HFFc6 (cell line): ENCODE measurements around the gene ZNF865. TPM values are rescaled to one million over a fixed set of nuclear protein-coding genes. Genes with fewer than 3 reads are reported as not detected.

Experiments
- DNase-seq: peaks from one replicate; pipeline ENCODE4 v3.0.0-alpha.2; 2018
- H3K27ac Mint-ChIP-seq: 2 replicates; pipeline ENCODE4 v1.8.0; 2020; ENCODE audit warnings: mild to moderate bottlenecking, mixed read lengths
- H3K27me3 Mint-ChIP-seq: 2 replicates; pipeline ENCODE4 v1.8.0; 2021; ENCODE audit warnings: mild to moderate bottlenecking, moderate library complexity, mixed read lengths; ENCODE audit not compliant: insufficient read depth
- H3K36me3 Mint-ChIP-seq: 2 replicates; pipeline ENCODE4 v1.8.0; 2021; ENCODE audit warnings: low read depth, mixed read lengths
- H3K4me1 Mint-ChIP-seq: 2 replicates; pipeline ENCODE4 v1.8.0; 2020; ENCODE audit warnings: low read depth, mixed read lengths
- H3K4me3 Mint-ChIP-seq: 2 replicates; pipeline ENCODE4 v1.8.0; 2020; ENCODE audit warnings: mild to moderate bottlenecking, moderate library complexity, mixed read lengths
- H3K9me3 Mint-ChIP-seq: 2 replicates; pipeline ENCODE4 v1.8.0; 2020; ENCODE audit warnings: mild to moderate bottlenecking, mixed read lengths
- total RNA-seq, 6 experiments: library from RNA; stranded (reverse); fragmentation: NEBNext Ultra II Directional; extraction: Animal tissue kit (Norgen Biotek cat#: 25700); gene quantifications; 2 replicates in 1 of 6; 3 replicates in 5 of 6; pipeline ENCODE4 v1.2.3, GENCODE V29; 2021
- TF ChIP-seq, protein P1 (sequence below): fragments of 200-600 bp; sonication (generic); IDR thresholded peaks from 2 replicates; pipeline ENCODE4 v1.5.0; 2021; ENCODE audit warnings: antibody characterized with exemption, mild to moderate bottlenecking

Gene ZNF865
- total RNA-seq, 6 experiments from 2014 or later = 13.3 to 14.1 (median 13.8) TPM

DNA sequence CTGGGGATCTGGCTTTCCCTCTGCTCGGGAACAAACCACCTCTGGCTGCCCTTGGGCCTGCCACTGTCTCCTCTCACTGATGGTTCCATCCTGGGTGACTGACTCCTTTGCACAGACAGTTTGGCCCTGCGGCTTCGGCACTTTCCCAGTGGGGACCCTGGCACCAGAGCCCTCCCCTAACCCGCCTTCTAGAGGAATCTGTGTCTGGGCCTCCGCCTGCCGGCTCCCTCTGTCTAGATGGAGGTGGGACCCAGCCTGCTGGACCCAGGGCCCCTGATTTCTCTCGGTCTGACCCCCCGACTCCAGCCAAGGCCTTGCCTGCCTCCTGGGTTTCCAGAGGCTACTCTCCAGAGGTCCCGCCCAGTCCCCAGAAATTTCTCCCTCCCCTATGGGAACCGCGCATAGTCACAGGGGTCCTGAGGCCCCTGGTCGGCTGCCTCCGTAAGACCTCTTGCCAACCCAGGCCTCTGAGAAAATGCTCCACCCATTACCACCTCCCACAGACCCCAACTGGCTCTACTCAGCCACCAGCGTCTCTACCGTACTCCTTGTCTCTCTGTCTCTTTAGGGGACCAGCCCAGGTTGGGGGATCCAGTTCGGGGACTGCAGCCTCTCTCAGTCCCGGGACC, 45.3 kb downstream of the ZNF865 start:
- TF ChIP-seq, protein P1, sequence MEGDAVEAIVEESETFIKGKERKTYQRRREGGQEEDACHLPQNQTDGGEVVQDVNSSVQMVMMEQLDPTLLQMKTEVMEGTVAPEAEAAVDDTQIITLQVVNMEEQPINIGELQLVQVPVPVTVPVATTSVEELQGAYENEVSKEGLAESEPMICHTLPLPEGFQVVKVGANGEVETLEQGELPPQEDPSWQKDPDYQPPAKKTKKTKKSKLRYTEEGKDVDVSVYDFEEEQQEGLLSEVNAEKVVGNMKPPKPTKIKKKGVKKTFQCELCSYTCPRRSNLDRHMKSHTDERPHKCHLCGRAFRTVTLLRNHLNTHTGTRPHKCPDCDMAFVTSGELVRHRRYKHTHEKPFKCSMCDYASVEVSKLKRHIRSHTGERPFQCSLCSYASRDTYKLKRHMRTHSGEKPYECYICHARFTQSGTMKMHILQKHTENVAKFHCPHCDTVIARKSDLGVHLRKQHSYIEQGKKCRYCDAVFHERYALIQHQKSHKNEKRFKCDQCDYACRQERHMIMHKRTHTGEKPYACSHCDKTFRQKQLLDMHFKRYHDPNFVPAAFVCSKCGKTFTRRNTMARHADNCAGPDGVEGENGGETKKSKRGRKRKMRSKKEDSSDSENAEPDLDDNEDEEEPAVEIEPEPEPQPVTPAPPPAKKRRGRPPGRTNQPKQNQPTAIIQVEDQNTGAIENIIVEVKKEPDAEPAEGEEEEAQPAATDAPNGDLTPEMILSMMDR = no peak
- peaks cover 4% of the 10 kb centered on the region for H3K27me3 Mint-ChIP-seq
- no peak overlapping the region for H3K4me3 Mint-ChIP-seq
- DNase-seq = no peak
- no peaks in the 10 kb centered on the region for H3K9me3 Mint-ChIP-seq
- H3K27ac Mint-ChIP-seq = no peak overlapping the region
- peaks cover 5% of the 10 kb centered on the region for H3K36me3 Mint-ChIP-seq
- peaks cover 14% of the 10 kb centered on the region for H3K4me1 Mint-ChIP-seq

DNA sequence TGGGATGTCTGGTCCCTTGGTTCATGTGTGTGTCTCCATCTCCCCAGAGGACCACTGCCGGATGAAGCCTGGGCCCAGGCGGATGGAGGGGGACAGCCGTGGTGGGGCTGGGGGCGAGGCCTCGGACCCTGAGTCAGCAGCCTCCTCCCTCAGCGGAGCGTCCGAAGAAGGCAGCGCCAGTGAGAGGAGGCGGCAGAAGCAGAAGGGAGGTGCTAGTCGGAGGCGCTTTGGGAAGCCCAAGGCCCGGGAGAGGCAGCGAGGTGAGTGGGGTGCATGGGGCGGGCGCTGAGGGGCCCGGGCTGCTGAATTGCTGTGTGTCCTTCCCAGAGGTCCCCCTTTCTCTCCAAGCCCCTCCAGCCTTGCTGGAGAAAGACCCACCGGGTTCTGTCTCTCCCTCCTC, 45.8 kb downstream of the ZNF865 start:
- H3K4me1 Mint-ChIP-seq = peaks cover 19% of the 10 kb centered on the region
- peaks cover 6% of the 10 kb centered on the region for H3K27me3 Mint-ChIP-seq
- H3K36me3 Mint-ChIP-seq = peaks cover 10% of the 10 kb centered on the region
- no peak overlapping the region for H3K4me3 Mint-ChIP-seq
- no peak overlapping the region for H3K27ac Mint-ChIP-seq
- DNase-seq = no peak
- TF ChIP-seq, protein P1 = no peak
- no peaks in the 10 kb centered on the region for H3K9me3 Mint-ChIP-seq

DNA sequence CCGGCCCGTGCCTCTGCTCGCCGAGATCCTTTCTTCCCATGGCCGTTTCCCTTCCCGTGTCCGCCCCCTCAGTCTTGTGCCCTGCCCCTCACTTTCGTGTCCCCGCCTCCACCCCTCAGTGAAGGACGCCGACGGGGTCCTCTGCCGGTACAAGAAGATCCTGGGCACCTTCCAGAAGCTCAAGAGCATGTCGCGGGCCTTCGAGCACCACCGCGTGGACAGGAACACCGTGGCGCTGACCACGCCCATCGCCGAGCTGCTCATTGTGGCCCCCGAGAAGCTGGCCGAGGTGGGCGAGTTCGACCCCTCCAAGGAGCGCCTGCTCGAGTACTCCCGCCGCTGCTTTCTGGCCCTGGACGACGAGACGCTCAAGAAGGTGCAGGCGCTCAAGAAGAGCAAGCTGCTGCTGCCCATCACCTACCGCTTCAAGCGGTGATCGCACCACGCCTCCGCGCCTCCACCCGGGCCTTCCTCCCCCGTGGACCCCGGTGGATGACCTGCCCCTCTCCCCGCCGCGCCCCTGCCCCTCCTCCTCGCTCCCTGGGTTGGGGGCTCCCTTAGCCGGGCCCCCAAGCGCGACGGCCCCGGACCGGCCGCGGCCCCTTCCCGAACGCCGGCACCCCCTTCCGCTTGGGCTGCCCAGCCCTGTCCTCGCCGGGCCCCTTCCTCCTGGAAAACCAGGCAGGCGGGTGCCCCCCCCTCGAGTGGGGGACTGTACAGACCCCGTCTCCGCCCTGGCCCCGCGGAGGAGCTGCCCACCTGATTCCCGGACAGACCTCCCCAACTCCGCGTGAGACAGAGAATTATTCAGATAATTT, 47.1 kb downstream of the ZNF865 start:
- Mint-ChIP-seq H3K27me3 (peaks cover 6% of the 10 kb centered on the region), H3K4me3 (no peak overlapping the region), H3K36me3 (peaks cover 12% of the 10 kb centered on the region), H3K27ac (no peak overlapping the region), H3K4me1 (peaks cover 23% of the 10 kb centered on the region), H3K9me3 (no peaks in the 10 kb centered on the region)
- TF ChIP-seq, protein P1 = no peak
- no peak for DNase-seq

DNA sequence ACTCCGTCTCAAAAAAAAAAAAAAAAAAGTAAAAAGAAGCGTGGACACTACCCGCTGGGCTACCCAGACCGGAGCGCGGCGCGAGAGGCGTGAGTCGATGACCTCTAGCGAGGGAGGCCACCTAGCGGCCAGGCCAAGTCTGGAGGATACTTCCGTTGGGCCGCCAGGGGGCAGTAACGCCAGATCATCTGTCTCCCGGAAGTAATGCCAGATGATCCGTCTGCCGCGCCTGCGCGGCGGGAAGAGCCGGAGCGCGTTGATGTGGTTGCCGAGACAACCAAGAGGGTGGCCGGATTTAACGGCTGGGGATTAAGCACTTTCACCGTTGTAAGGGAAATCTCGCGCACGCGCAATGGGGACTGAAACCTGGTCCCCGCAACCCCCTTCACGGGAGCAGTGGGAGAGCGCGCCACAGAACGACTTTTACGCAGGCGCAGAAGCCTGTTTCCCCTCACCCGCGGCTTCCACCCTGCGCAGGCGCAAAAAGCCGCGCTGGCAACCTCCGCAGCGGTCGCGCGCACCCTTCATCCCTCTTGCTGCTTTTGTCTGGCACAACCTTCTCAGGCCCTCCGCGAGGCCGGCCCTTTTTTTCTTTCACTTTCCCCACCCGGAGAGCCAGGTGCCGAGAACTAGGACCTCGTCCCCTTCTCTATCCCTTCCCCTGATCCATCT, 48.3 kb downstream of the ZNF865 start:
- H3K27ac Mint-ChIP-seq = peak overlapping the region; percentile 100
- peaks cover 12% of the 10 kb centered on the region for H3K36me3 Mint-ChIP-seq
- peak; percentile 99 for DNase-seq
- H3K4me3 Mint-ChIP-seq = peak overlapping the region; percentile 97
- peaks cover 28% of the 10 kb centered on the region for H3K4me1 Mint-ChIP-seq
- H3K9me3 Mint-ChIP-seq = no peaks in the 10 kb centered on the region
- TF ChIP-seq, protein P1 = peak; percentile 99
- H3K27me3 Mint-ChIP-seq = peaks cover 6% of the 10 kb centered on the region

DNA sequence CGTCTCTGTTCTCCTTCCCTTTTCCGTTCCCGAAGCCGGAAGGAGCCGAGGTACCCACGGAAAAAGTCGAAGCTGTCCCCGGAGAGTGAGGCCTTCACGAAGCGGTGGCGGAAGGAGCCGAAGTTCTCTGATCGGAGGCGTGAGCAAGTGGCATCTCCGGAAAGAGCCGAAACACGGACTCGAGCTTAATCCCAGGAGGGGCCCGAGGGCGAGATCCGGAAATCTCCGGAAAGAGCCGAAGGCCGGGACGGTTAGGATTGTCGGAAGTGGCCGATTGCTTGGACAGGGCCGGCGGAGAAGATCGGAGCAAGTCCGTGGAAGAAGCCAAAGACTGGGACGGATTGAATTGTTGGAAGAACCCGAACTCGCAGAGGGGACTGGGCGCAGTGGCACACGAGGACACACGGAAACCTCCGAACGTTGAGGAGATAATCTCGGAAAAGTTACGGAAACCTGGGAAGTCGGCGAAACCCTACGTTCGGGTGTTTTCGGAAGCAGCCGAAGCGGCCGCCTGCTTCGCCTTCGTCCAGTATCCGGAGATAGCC, 48.9 kb downstream of the ZNF865 start:
- peaks cover 12% of the 10 kb centered on the region for H3K36me3 Mint-ChIP-seq
- peak; percentile 99 for DNase-seq
- TF ChIP-seq, protein P1 = no peak
- peaks cover 31% of the 10 kb centered on the region for H3K4me1 Mint-ChIP-seq
- H3K4me3 Mint-ChIP-seq = peak overlapping the region; percentile 97
- no peaks in the 10 kb centered on the region for H3K9me3 Mint-ChIP-seq
- peak overlapping the region; percentile 100 for H3K27ac Mint-ChIP-seq
- H3K27me3 Mint-ChIP-seq = peaks cover 6% of the 10 kb centered on the region
